Stimulated activated effector memory CD8-positive, alpha-beta T cell treated with anti-CD3 and anti-CD28 coated beads, Interleukin-12 subunit alpha, Interleukin-12 subunit beta, amount 100 ng/mL, for 72 hours (primary cell): ENCODE results near the gene DGKA.

Experiments
- ATAC-seq: fragments of 150-1000 bp; cut with Tn5 transposase; 2 replicates; pipeline ENCODE4 v1.10.0; 2021
- DNase-seq, 2 donors: peaks; one replicate each; pipeline ENCODE4 v3.0.0; 2021 to 2022; ENCODE audit warnings: low spot score in 2 of 2
- H3K27ac Mint-ChIP-seq: one replicate; pipeline ENCODE4 v1.8.0; 2022; ENCODE audit warnings: mild to moderate bottlenecking, mixed read lengths
- H3K36me3 Mint-ChIP-seq: one replicate; pipeline ENCODE4 v1.8.0; 2022; ENCODE audit warnings: mild to moderate bottlenecking, mixed read lengths
- H3K4me1 Mint-ChIP-seq: one replicate; pipeline ENCODE4 v1.8.0; 2022; ENCODE audit warnings: mixed read lengths
- H3K4me3 Mint-ChIP-seq: one replicate; pipeline ENCODE4 v1.8.0; 2022; ENCODE audit warnings: mild to moderate bottlenecking, mixed read lengths
- H3K9me3 Mint-ChIP-seq: one replicate; pipeline ENCODE4 v1.8.0; 2022; ENCODE audit warnings: mixed read lengths

The DGKA gene

DNA sequence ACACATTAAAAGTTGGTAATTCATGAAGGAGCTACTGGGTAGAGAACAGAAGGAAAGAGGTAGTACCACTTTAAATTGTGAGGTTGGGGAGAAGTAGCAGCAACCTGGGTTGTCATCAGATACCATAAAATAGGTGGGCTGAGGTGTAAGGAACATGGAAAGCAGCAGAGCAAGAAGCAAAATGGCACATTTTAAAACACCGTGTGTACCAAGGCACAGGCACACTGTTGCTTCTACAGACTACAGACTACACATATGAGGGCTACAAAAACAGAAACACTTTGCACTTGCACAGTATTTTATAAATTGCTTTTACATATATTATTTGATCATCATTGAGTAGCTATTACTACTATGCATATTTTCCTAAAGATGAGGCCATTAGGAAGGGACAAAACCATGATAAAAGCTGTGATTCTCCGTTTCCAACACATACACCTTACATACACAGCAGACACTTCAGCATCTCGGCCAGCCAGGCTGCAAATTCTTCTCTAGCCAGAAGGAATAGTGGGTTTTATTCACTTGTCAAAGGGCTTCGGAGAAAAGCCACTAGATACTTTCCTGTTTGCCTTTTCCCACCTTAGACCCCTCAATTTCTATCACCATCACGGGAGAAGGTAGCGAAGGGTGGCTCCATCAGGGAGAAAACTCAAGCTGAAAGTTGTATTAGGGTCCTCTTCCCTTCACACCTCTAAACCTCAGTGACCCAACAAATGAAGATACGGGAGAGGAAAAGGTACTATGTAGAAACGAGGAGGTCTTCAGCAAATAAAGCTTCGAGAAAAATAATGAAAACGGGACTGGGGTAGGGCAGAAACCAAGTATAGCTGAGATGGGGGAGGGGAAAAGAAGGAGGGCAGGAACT is 4.9 kb upstream of the DGKA start:
- ATAC-seq = no peak

DNA sequence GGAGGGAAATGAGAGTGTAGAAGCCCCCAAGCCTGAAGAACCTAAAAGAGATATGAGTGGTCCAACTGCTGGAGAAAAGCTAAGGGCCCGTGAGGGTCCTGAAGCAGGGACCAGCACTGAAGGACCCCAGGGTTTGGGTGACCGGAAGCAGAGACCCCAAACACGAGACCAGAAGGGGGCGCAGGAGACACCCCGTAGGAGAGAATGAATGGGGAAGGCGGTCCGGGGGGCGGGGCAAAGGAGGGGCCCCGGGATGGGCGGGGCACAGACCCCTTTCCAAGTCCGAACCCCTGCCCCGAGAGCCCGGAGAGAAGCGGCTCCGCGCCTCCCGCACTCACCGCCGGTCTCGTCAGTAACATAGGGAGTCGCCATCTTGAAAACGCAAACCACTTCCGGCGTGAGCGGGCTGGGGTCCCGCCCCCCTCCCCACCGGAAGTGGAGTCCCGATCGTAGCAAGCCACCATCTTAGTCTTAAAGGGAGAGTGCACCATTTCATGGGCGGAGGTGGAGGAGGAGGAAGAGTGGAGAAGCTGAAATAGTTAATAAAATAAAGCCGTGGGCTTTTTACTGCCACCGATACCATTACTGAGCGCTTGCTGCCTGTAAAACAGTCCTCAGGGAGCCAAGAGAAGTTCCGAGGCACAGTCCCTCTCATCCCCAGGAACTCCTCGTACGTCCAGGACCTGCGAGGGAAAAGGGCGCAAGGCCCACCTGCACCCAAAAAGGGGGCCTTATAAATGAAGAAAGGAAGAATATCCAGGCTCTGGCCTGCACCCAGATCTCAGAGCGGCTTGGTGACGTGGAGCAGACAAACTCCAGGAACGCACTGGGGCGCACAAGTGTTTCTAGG is 4.0 kb upstream of the DGKA start:
- H3K4me1 Mint-ChIP-seq = peaks cover 57% of the 10 kb centered on the region
- H3K27ac Mint-ChIP-seq = peak overlapping the region; percentile 99
- ATAC-seq (peak; percentile 68), DNase-seq (peak; percentile 82 to 95)
- H3K9me3 Mint-ChIP-seq = no peaks in the 10 kb centered on the region
- peak overlapping the region; percentile 100 for H3K4me3 Mint-ChIP-seq
- peaks cover 80% of the 10 kb centered on the region for H3K36me3 Mint-ChIP-seq

More for the DNA sequence above, 4.9 kb upstream of the DGKA start:
- H3K36me3 Mint-ChIP-seq = peaks cover 80% of the 10 kb centered on the region
- DNase-seq = no peak
- no peaks in the 10 kb centered on the region for H3K9me3 Mint-ChIP-seq
- peaks cover 50% of the 10 kb centered on the region for H3K4me1 Mint-ChIP-seq
- peak overlapping the region; percentile 99 for H3K27ac Mint-ChIP-seq
- peak overlapping the region; percentile 100 for H3K4me3 Mint-ChIP-seq

DNA sequence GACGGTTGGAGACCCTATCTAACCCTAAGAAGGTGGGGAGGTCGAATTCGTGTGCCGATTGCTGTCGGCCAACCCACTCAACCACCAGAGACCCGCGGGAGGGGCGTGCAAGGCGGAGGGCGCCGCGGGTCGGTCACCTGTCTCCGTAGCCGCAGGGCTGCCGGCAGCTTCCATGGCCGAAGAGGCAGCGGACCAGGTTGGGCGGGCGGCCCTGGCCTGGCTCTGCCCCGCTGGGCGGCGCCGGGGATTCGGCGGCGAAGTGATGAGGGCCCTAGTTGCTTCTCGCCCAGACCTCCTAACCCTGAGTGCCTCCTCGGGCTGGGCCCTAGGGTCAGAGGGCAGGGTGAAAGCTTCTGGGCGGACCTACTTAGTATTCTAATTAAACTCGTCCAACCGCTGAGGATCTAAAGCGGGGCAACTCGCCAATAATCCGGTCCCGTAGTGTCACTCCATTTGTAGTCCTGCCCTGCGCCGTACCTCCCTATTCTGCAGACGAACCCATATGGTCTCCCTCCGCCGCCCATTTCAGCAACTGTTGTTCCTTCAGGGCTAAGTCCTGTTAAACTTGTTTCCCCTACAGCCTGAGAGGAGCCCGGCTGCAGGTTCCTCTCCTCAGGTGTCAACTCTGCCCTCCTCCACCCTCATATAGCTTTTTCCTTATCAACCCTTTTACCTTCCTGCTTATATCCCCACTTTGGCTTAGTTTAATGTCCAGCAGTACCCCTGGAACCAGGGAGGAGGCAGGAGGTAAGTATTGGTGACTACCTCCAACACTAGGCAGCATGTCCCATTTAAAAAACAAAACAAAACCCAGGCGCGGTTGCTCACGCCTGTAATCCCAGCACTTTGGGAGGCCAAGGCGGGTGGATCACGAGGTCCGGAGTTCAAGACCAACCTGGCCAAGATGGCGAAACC is 3.1 kb upstream of the DGKA start, which contains the start of gene PYM1:
PYM1 (minus strand) TSS at position 307 of the 915 bp plus-strand sequence; CDS start at position 174, 133 bp downstream.
- ATAC-seq (peak; percentile 60), DNase-seq (peak; percentile 54 to 89)
- Mint-ChIP-seq H3K4me3 (peak within 1 kb of the TSS; percentile 100), H3K9me3 (no peaks in the 10 kb centered on the region), H3K27ac (peak within 1 kb of the TSS; percentile 99), H3K36me3 (peaks cover 78% of the 10 kb centered on the region), H3K4me1 (peaks cover 55% of the 10 kb centered on the region)

DNA sequence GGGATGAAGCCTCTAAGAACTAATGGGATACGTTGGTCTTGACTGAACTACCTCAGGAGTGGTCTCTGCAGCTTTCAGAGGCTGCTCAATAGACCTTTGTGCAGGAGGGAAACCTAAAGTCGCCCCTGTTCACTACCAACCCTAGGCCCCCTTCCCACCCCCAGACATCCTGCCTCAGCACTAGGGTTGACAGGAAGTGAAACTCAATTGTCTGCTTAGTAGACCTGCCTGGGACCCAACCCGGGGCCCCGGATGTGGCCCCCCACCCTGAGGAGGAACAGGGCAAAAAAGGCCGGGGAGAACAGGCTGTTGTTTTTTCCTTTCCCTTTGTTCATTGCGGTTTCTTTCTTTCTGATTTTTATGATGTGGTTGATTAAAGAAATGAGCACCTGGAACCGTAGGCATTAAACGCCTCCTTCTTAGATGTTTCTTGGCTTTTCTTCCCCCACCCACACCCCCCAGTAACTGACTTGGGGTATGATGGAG is 1.6 kb upstream of the DGKA start:
- peaks cover 77% of the 10 kb centered on the region for H3K36me3 Mint-ChIP-seq
- H3K27ac Mint-ChIP-seq = peak overlapping the region; percentile 99
- H3K9me3 Mint-ChIP-seq = no peaks in the 10 kb centered on the region
- H3K4me3 Mint-ChIP-seq = peak overlapping the region; percentile 100
- ATAC-seq = peak; percentile 46
- peak; percentile 43 to 85 for DNase-seq
- peaks cover 62% of the 10 kb centered on the region for H3K4me1 Mint-ChIP-seq

DNA sequence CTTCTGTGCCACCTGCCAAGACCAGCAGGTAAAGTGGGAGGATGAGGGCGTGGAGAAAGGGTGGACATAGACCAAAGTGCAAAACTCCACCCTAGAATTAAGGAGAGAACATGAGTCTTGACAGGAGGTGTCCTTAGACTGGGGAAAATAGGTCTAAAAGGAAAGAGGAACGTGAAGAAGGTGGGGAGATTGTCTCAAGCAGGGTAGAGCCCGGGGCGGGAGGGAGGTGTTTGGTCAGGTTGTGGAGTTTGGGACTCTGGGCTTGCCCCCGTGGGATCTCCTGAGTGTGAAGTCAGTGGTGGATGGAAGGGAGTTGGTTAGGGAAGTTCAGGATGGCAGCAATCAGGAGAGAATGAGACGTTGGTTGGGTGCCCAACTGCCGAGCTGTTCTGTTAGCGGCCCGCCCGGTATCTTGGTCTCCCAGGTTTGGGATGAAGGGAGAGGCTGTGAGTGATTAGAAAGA is 386 bp downstream of the DGKA start:
- no peak for DNase-seq

DNA sequence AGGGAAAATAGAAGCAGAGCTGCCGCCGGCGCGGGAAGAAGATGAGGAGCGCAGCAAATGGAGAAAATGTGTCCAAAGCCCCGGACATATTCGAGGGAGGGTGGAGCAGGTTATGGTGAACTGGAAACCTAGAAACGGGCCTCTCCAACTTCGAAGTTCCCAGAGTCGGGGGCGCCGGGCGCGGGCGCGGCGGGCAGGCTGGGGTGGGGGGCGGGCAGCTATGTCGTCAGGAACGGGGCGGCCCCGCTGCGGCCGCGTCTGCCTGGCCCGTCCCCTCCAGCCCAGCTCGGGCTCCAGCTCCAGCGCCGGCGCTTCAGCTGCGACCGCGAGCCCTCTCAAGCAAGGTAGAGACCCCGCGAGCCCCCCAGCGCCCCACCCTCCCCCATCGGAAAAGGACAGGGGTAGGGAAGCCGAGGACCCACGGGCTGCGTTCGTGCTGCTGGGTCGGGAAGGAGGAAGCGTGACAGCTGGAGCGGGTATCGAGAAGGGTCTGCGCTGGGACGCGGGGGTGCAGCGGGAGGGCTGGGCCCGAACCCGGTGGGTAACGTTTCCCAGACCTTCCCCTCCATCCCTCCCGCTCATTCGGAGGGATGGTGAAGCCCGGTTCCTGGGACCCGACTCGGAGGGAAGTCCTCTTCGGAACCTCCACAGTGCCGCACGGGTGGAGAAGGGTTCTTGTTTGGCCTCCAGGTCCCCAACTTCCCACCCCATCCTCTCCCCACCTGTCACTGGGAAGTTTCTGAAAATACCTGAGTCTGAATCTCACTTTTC is 1.0 kb downstream of the DGKA start:
- no peak for ATAC-seq
- peaks cover 82% of the 10 kb centered on the region for H3K36me3 Mint-ChIP-seq

More for the DNA sequence above, 386 bp downstream of the DGKA start:
- ATAC-seq = no peak
- Mint-ChIP-seq H3K9me3 (no peaks in the 10 kb centered on the region), H3K4me1 (peaks cover 65% of the 10 kb centered on the region), H3K36me3 (peaks cover 82% of the 10 kb centered on the region), H3K4me3 (peak overlapping the region; percentile 100), H3K27ac (peak overlapping the region; percentile 99)

DNA sequence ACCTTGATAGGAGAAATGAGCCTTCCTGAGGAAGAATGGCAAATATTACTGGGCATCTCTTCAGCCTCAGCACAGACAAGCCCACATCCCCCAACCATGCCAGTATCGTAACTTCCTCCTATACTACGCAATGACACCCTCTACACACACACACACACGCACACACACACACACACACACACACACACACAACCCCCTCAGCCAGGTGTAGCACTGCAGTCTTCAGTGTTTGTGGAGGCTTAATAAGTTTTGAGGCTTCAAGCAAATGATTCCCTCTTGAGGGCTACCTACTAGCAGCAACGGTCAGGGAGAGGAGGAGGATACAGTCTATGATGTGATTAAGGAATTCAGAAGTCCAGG is 1.6 kb downstream of the DGKA start:
- H3K4me1 Mint-ChIP-seq = peaks cover 73% of the 10 kb centered on the region
- H3K9me3 Mint-ChIP-seq = no peaks in the 10 kb centered on the region
- peak in 1 of 2 donors; percentile 59 for DNase-seq
- peak overlapping the region; percentile 99 for H3K27ac Mint-ChIP-seq
- H3K36me3 Mint-ChIP-seq = peaks cover 84% of the 10 kb centered on the region
- H3K4me3 Mint-ChIP-seq = peak overlapping the region; percentile 100
- ATAC-seq = peak; percentile 9

More for the DNA sequence above, 1.0 kb downstream of the DGKA start:
- Mint-ChIP-seq H3K9me3 (no peaks in the 10 kb centered on the region), H3K27ac (peak overlapping the region; percentile 99), H3K4me3 (peak overlapping the region; percentile 100), H3K4me1 (peaks cover 67% of the 10 kb centered on the region)
- DNase-seq = peak in 1 of 2 donors; percentile 64

DNA sequence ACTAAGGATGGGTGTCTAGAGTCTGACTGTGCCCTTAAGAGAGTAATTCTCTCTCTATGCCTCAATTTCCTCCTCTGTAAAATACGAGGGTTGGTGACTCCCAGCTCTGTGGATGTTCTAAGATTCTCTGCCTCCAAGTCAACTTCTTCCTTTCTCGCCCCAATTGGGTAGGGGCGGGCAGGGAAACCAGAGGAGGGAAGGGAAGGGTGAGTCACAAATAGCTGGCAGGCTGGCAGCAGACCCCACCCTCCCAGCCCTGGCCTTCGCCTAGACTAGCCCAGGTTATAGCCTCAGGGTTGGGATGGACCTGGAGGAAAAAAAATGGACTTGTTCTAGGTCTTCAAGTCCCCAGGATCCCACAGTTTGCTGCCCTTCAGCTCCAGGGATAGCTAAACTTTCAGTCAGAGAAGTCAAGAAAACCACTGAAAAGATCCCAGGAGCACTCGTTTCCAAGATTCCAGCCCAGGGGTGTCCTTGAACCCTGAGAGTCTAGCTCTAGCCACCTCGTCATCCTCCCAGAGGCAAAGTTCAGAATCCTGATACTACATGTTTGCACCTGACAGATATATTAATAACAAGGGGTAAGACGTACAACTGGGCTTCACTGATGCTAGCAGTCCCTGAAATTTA is 2.3 kb downstream of the DGKA start:
- peaks cover 86% of the 10 kb centered on the region for H3K36me3 Mint-ChIP-seq
- H3K4me3 Mint-ChIP-seq = peak overlapping the region; percentile 100
- peaks cover 77% of the 10 kb centered on the region for H3K4me1 Mint-ChIP-seq
- H3K9me3 Mint-ChIP-seq = no peaks in the 10 kb centered on the region
- DNase-seq (no peak), ATAC-seq (no peak)
- H3K27ac Mint-ChIP-seq = peak overlapping the region; percentile 99

DNA sequence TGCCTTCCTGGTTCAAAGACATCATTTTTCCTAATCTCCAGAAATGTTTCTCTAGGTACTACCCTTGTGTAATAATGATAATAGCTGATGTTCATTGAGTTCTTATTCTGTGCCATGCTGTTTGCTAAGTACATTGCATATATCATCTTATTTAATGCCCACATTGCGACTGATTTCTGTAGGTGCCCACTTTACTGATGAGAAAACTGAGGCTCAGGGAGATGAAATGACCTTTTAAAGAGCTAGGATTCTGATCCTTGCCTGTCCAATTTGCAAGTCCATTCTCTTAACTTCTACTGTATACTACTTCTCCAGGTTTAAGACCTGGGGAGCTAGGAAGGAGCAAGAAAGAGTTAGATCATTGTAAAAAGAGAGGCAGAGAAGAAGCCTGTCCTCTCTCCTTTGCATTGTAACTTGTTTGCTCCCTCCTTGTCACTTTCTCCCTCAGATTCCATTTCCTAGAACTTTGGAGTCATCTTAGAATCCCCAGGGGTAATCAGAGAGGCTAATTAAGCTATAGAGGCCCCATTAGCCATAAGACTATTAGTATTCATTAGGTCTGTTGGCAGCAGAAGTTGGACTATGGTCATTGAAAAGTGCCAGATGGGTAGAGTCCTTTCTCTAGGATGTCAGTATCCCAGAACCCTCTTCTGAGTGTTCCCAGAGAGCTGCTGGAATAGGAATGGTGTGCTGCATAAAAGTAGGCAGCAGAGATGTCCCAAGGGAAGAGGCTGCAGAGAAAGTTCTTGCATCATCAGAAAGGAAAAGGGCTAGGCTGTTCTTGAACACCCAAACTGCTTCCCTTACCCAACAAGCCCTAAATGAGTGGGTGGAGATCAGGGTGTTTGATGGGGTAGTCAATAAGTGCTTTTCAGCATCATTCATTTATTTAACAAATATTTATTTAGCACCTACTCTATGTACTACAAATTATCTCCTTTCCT is 3.1 kb downstream of the DGKA start:
- ATAC-seq (no peak), DNase-seq (no peak)
- Mint-ChIP-seq H3K4me1 (peaks cover 83% of the 10 kb centered on the region), H3K4me3 (peak overlapping the region; percentile 100), H3K27ac (peak overlapping the region; percentile 99), H3K36me3 (peaks cover 91% of the 10 kb centered on the region), H3K9me3 (no peaks in the 10 kb centered on the region)

DNA sequence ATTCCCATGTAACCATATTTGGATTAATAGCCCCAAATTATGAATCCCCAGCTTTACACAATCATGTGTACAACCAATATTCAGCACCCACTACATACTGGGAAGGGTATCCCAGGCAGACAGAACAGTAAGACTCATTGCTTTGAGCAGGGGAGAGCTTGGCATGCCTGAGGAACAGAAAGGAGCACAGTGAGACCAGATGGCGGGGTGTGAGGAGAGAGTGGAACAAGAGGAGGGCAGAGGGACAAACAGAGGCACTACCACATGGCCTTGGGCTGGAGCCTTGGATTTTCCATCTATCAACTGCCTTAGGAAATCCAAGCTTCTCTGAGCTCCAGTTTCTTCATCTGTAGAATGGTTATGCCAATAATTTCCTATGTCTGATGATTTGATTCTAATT is 3.8 kb downstream of the DGKA start:
- DNase-seq (no peak), ATAC-seq (no peak)
- H3K9me3 Mint-ChIP-seq = no peaks in the 10 kb centered on the region
- H3K4me3 Mint-ChIP-seq = peak overlapping the region; percentile 100
- H3K27ac Mint-ChIP-seq = peak overlapping the region; percentile 99
- H3K4me1 Mint-ChIP-seq = peaks cover 83% of the 10 kb centered on the region
- peaks cover 91% of the 10 kb centered on the region for H3K36me3 Mint-ChIP-seq

DNA sequence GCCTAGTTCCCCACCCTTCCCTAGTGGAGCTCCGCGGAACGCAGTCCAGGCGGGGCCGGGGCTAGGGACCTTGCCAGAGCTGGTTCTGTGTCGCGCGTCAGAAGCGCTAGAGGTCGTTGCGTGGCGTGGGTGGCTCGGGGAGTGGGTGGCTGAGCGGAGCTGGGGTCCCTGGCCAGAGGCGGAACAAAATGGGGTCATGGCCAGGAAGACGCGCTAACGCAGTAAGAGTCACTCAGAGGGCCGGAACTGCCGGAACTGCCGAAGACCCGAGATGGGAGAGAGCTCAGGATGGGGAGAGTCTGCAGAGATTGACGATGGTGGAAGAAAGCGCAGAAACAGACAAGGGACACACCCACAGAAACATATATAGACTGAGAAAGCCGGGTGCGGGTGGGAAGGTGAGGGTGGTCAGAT is 4.8 kb downstream of the DGKA start:
- H3K27ac Mint-ChIP-seq = peak overlapping the region; percentile 99
- ATAC-seq (peak; percentile 22), DNase-seq (no peak)
- peaks cover 83% of the 10 kb centered on the region for H3K4me1 Mint-ChIP-seq
- peak overlapping the region; percentile 100 for H3K4me3 Mint-ChIP-seq
- no peaks in the 10 kb centered on the region for H3K9me3 Mint-ChIP-seq
- H3K36me3 Mint-ChIP-seq = peaks cover 96% of the 10 kb centered on the region

DNA sequence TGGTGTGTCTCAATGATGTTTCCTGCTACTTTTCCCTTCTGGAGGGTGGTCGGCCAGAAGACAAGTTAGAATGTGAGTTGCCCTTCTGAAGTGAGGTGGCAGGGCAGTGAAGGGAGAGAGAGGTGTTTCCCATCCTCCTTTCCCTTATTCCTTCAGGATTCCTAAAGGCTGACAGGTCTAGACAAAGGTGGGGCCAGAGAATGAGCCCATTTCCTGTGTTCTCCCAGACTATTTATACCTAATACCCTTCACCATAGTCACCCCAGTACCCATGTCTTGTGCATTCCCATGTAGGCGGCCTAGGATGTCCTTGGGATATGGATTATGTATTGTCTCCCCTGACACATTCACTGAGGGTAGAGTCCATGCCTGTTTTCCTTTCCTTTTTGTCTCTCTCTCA is 7.0 kb downstream of the DGKA start:
- ATAC-seq (no peak), DNase-seq (no peak)
- Mint-ChIP-seq H3K9me3 (no peaks in the 10 kb centered on the region), H3K4me1 (peaks cover 76% of the 10 kb centered on the region), H3K36me3 (peaks cover 99% of the 10 kb centered on the region), H3K4me3 (no peak overlapping the region), H3K27ac (peak overlapping the region; percentile 53)
